HG02588 (cell line): ENCODE results near the gene IL16.
"Not testable (repeated sequence)": the region's sequence is repeated elsewhere in the genome, so short reads cannot be mapped to it uniquely, and the experiment has no call there.

Experiments
- ATAC-seq: cut with Tn5 transposase; IDR thresholded peaks from one replicate; pipeline ENCODE4 v1.9.1; 2021; ENCODE audit warnings: mild to moderate bottlenecking, moderate library complexity; ENCODE audit not compliant: unreplicated experiment

IL16 gene

DNA sequence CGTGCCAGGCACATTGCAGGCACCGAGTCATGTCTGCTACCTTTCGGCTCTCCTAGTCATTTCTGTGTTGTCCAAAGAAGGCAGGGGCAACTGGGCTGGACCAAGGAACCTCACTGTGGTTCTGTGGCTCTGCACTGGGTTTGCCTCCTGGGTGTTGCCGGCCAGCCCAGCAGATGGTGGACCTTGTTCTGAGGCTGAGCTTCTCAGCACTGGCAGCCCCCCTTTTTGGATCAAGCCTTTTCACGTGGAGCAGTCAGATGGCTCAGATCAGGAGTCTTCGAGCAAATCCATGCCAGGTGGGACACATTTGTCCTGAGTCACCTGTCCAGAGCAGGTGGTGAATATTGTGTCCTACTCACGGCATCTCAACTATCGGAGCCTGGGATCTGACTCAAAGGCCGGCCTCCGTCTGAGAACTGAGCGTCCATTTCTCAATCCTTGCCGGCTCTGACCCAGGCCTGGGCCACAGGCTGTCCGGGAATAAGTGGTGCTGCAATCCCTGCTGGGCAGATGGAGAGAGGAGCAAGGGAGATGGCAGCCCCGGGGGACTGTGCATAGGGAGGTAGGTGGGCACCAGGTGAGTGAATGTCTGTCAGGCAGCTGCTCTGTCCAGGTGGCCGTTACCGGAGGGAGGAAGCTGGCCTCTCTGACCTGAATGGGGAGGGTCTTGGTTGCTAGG lies at the start of gene IL16:
IL16 (plus strand) TSS at position 304 of the 679 bp plus-strand sequence. CDS start 28,521 bp downstream, outside the sequence.
- ATAC-seq: no peak

DNA sequence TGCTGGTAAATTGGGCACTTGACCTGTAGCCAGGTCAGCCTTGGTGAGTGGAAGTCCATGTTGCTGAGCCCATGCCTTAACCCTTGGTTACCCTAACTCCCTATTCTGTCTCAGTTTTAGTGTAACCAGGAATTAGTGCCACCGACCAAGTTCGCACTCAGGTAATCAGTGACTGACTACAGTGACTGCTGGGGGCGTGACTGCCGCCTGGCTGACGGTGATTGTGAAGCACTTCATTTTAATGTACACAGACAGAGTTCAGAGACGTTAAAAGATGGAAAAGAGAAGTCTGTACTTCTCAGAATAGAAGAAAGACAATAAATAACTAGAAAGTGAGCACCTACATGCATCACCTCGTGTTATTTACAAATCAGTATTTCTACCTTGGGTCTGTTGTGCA lies 45.3 kb upstream of the IL16 start:
- ATAC-seq: no peak

- no peak for ATAC-seq
These were observed 44.3 kb upstream of the IL16 start for GRCh38 chr15:81152339-81152738.

DNA sequence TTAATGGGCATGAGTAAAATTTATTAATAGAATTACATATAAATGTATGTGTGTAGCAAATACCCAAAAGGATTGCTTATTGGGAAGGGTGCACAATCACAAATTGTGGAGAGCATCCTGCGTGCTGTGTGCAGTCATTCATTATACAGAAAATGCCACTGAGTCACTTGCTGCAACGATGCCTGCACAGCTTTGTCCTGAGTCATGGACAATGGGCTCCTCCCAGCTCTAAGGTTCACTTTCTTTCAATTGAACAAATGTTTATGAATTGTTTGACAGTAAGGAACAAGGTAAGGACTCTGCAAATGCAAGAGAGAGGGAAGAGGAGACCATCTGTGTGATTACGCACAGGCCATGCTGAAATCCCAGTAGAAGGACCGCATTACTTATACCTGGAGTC lies 43.9 kb upstream of the IL16 start:
- no peak for ATAC-seq

- no peak for ATAC-seq
These were observed 41.1 kb upstream of the IL16 start for GRCh38 chr15:81155375-81156218.

DNA sequence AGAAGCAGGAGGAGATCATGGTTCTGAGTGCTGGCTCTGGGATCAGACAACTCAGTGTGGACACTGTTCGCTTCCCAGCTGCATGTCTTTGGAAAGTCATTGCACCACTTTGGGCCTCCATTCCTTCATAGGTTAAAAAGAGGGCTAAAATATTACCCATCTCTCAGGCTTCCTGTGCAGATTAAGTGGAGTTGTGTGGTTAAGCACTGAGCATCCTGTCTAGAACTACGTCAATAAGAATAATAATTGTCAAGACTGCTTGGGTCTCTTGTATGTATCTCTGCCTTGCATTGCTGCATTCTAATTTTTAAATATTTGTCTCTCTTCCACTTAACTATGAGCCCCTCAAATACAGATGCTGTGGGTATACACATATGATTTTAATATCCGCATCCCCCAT lies 40.4 kb upstream of the IL16 start:
- no peak for ATAC-seq

DNA sequence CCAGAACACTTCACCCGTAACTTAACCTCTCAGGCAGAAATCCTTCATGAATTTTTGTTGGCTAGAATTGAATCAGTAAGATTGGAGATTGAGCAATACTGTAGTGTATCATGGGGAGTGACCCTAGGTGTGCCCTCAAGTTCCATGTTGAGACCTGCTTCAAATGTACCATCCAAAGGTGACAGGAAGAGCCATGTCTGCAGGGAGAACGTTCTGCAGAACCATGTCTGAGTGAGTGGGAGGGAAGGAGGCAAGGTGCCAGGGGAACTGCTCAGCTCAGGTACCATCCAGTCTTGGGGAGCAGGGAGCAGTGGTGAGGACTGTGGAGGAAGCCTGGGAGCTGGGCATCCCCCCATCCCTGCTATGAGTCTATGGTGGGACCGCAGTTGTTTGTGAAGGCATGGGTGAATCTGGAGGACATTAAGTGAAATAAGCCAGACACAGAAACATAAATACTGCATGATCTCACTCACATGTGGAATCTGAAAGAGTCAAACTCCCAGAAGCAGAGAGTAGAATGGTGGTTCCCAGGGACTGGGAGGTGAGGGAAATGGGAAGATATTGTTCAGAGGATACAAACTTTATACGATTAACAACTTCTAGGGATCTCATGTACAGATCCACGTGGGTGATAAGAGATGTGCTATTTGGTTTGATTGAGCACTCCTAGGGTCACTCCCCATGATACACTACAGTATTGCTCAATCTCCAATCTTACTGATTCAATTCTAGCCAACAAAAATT lies 39.3 kb upstream of the IL16 start:
- ATAC-seq: no peak

GRCh38 chr15:81157939-81158223 lies 38.8 kb upstream of the IL16 start:
- no peak for ATAC-seq

GRCh38 chr15:81158561-81158960 lies 38.1 kb upstream of the IL16 start:
- ATAC-seq: not testable (repeated sequence)

GRCh38 chr15:81160312-81161159 lies 36.1 kb upstream of the IL16 start:
- no peak for ATAC-seq

GRCh38 chr15:81161160-81161673 lies 35.5 kb upstream of the IL16 start:
- ATAC-seq: no peak

DNA sequence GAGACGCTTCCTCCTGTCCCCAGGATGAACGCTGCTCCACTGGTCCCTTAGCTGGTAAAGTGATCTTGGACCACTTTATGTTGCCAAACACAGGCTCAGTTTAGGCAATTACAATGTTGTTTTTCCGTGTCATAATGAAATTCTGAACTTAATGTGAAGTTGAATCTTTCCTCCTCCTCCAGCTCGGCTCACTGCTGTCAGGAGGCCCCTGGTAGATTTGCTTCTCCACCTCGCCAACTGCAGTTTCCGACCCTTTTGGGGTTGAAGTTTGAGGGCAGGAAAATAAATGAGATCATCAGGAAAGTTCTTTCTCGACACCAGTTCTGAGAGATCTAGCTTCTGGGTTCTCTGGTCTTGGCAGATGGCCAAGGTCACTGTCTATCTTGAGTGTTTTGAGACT lies 34.8 kb upstream of the IL16 start:
- no peak for ATAC-seq

DNA sequence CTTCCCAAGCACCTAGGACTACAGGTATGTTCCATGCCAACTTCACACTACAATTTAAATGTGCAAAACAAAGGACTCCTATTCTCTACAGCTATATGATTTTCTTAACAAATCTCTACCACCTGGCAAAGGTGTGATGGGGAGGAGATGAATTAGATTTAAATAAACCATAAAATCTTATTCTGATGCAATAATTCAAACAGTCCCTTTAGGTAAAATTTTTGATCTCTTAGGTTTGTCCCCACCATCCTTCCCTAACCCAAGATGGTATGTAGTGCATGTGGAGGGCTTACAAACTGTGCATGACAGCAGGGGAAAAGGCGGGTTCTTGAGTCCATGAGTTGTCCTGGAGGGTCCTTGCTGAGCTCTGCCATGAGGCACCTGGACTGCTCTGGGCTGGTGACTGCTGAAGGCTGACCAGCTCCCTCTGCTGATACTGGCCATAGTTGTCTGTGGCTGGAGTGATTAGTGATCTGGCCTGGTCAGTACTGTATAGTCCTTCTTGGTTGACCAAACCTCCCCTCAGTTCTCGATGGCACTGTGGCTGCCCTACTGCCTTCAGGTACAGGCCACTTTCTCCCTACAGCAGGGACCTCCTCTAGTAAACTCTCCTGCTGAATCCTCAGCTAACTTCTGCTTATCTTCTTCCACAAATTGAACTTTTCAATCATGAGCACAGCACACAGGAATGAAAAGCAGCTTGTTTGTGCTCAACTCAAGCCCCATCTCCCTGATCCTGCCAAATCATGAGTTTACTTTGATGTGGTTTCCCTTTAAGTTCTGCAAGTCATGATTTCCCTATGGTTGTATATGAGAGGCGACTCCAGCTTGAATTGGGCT lies 32.5 kb upstream of the IL16 start:
- no peak for ATAC-seq

DNA sequence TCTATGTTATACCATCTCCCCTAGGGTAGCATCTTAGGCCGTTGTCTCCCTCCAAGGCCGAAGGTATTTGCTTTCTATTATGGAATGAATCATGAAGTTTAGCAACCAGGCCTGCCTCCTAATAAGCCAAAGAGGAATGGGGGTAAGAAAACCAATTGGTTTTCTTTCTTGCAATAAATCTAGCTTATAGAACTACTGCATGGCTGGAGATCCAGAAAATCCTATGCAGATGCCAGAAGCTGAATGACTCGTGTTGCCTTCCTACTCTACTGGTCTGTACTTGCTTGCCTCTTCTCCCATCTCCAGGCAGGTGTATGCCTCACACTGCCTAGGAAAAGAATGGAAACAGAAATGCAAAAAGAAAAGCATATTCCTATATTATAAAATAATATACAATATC lies 31.1 kb upstream of the IL16 start:
- no peak for ATAC-seq

GRCh38 chr15:81166636-81167305 lies 29.9 kb upstream of the IL16 start:
- ATAC-seq: no peak

GRCh38 chr15:81168131-81168526 lies 28.6 kb upstream of the IL16 start:
- no peak for ATAC-seq

DNA sequence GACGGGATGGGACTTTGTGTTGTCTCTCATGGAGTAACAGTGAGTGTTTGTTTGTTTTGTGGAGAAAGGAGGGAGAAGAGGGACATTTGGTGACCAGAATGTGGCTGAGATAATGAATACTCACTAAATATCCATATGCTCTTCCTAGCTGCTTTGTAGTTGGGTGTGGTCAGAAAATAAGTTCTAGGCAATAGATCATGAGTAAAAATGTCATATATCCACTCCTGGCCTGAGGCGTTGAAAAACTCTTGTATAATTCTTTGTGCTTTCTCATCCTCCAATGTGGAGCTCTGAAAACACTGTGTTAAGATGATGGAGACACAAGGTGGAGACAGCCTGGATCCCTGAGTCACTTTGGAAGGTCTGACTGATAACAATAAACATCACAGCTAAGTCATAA lies 28.0 kb upstream of the IL16 start:
- no peak for ATAC-seq

DNA sequence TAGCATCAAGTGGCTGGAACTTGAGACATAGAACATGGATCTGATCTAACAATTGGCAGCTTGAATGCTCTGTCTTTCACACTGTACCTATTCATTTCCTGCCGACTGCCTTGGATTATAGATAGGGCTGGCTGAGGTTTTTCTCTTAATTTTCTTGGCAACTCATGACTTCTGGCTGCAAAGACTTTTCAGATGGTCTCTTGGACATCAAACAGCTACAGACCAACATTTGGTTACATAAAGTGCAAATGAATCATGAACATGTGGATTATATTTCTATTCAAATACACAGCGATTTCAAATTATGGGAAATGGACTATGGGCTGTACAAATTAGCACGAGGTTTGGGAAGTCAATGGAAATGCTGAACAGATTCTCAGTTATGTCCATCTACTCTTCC lies 26.2 kb upstream of the IL16 start:
- no peak for ATAC-seq

DNA sequence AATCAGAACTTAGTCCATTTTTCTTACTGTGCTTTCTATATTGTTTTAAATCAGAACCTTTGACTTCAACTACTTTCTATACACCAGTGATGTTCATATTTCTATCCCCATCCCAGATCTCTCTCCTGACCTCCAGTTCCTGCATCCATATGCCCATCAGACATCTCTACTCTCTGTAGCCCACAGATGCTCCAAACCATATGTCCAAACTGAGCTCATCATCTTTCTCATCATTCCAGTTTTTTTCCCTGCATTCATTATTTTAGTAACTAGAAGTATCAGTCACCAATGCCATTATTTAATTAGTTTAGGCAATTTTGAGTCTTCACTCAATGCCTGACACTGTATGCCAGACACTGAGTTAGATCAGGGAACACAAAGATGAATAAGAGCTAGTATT lies 25.4 kb upstream of the IL16 start:
- ATAC-seq: no peak
